ENCODE results near the gene PLEKHG1.
A peak's percentile ranks its signal among the peaks of the same experiment; 100 is the strongest.

Gene PLEKHG1

DNA sequence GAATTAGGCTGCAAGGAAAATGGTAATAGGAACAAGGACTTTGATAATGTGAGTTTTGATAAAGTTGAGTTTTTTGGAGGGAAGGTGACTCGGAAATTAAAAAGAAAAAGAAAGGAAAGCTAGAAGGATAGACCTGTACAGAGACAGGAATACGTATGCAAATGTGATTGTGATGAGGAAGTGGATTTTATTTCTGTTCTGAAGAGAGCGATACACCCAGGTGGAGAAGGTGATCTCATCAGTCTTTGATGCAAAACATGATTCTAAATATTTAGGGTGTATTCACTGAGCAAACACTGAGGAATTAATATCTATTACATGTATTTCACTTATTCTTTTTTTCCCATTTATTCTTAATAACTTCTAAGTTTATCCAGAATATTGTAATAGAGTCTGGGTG, 9.2 kb upstream of the PLEKHG1 start:
- DNase-seq: no peak

DNA sequence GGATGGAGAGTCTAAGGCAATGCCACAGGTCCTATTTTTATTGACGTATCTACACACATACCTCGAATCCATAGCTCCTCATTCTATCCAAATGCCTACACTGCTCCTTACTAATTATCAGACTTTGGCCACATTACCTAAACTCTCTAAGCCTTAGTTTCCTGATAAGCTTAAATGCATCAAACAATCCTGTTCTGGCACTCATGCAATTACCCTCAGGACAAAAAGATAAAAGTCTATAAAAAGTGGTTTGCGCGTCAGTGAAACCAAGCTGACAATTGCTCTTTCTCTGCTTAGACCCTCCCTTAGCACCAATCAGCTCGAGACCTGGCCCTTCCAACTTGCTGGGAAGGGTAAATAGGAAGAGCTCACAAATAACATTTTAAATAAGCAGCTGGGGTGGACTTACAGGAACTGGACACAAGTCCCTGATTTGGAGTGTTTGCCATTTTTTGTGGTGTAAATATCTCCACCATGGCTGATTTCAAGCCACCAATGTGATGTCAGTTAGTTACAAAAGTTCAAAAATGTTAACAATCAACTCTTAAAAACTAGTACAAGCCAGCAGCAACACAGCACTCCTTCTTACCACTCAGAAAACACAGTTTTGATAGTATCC, 7.2 kb upstream of the PLEKHG1 start:
- DNase-seq: no peak

DNA sequence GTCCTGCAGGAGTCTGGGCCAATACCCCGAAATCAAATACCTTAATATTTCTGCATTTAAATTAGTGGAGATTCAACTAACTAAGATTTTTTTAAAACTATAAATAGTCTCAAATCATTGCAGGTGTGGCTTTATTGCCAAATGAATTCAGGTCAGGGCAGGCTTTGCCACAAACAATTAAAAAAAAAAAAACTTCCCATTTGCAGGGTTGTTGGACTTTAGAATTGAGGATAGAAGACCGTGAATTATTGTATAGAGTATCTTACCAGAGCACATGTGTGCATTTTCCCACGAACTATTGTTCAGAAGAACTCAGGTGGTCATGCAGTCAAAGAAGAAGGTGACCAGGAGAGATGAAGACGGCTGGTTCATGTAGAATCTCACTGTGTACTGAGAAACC, 6.6 kb upstream of the PLEKHG1 start:
- no peak for DNase-seq

DNA sequence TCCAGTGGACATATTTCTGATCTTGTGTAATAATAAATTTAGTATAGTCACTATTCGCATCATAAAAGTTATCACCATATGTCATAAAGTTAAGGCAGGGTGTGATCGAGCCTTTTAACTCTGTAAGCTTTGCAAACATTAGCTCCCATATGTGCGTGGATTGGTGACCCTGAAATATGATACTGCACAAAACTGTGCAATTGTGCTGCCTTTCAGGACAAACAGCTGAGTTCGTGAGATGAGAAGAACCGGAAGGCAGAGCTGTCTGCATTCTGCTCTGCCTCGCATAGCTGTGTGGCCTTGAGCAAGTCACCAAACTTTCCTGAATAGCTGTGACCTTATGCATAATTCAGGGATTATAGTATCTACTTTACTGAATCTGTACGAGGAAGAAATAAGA, 3.2 kb upstream of the PLEKHG1 start:
- no peak for DNase-seq

DNA sequence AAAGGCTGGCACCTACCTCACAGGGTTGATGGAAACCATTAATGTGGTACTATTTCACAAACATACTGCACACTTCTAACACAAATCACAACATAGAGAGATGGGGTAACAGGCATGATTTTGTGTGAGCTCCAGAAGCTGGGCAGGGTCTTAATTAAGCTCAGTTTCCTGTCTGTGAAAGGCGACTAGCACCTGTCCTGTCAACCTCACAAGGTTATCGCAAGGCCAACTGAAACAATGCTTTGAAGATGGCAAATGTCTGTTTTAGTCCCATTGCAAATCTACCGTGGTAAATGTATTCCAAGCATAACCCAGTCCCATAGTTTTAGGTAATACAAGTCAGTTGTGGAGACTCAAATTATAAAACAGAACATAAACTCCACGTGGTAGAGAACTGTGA, 1.3 kb upstream of the PLEKHG1 start:
- no peak for DNase-seq

DNA sequence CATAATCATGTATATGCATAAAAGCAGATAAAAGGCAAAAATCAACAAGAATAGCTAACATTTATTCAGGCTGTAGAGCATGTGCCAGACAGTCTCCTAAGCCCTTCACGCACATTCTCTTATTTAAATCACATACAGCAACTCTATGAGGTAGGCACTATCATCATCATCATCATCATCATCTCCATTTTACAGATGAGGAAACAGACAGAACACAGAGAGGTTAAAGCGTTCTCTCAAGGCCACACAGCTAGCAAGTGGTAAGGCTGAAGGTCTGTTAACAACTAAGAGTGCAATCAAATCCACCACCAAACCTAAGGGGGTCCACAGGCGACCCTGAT, 857 bp upstream of the PLEKHG1 start:
- no peak for DNase-seq

DNA sequence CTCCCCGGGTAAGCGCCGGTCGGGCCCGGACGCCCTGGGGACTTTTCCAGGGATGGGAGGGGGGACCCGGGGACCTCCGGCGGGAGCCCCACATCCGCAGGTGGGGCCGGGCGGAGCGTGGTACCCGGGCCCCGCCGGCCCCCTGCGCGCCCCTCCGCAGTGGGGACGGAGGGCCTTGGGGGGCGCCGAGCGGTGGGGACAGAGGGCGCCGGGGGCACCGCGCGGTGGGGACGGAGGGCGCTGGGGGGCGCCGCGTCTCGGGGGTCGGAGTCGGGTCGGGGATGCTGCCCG, 270 bp downstream of the PLEKHG1 start:
- DNase-seq: no peak

DNA sequence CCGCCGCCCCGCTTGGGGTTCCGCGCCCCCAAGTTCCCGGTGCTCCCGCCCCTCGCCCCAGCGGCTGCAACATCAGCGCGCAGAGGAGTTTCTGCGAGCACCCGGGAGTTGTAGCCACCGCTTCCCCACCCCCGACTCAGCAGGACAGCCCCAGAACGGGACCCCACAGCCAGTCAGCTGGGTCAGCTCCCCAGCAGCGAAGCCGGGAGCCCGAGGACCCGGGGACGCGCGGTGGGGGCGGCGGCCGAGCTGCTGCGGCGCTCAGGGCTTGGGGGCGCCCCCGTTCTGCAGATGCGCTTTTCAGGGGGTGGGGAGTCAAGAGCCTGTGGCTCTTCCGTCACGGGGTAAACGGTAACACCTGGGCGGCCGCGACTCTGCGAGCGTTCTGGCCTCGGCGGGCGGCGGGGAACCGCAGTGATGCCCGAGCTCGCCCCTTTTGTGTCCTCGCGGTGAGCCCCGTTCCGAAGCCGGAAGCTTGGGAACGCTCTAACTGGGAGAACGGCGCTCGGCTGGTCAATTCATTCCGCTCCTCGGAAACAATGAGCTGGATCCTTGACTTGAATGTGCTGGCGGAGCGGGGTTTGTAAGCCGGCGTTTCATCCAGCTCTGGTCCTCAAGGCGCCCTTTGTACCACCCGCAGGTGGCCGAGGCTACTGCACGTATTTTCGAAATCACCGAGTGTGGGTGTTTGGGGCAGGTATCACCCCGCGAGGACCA, 774 bp downstream of the PLEKHG1 start:
- DNase-seq: peak; percentile 12 to 53

DNA sequence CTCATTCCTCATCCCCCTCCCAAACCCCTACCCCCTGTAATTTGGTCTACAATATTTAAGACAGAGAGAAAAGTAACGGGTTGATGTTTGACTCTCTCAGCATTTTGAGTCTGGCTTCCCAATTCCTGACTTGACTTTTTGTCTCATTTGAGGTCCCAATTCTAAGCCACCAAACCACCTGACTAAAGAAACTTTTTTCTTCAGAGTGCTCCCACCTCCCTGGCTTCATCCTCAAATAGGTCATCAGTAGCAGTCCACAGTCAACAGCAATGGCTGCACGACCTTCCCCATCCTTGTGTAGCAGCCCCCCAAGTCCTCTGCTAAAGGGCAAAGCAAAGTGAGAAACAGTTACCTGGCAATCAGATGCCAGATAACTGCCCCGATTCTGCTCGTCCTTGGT, 1.8 kb downstream of the PLEKHG1 start:
- DNase-seq: no peak

DNA sequence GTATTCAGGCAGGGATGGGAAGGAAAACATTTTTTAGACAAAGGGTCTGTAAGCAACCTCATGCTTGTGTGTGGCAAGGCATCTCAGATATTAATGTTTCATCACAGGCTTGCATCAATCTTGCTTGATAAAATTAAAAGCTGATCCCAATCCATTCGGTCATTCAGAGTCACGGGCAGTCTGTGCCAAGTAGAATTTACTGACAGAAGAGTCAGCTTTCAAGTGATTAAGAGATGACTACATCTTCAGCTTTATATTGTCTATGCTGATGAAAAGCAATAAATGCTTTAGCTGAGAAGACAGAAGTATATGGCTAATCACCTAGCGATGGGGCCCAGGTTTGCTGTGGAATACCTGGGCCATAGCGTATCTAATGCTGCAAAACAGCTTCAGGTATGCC, 3.5 kb downstream of the PLEKHG1 start:
- no peak for DNase-seq

DNA sequence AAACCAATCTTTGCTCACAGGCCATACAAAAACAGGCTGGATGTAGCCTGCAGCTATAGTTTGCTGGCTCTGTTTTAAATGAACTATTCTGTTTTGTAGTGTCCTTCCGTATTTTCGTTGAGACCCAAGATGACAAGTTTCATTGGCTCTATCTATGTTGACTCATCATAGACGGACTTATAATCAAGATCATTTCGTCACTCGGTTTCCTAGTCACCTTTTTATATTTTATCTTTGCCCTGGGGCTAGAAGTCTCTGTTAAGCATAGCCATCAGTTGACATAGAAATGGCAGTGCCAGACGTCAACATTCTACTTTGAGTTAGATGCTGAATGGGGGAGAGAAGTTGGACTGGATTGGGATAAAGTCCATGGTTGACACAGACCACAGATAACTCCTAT, 4.8 kb downstream of the PLEKHG1 start:
- DNase-seq: no peak

DNA sequence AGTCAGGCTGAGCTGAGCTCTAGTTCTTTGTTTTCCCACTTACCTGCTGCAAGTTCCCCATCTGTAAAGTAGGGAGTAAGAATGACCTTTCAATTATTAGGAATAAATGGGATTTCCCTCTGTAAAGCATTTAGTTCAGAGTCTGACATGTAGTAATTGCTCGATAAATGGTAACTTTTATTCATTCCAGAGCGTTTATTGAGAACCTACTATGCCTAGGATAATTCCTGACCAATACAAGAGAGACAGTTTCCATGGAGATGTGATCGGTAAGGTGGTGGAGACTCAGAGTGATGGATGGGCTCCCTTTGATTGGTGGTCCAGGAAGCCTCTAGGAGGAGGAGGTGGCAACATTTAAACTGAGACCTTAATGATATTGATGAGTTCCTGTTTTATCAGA, 5.6 kb downstream of the PLEKHG1 start:
- DNase-seq: no peak

DNA sequence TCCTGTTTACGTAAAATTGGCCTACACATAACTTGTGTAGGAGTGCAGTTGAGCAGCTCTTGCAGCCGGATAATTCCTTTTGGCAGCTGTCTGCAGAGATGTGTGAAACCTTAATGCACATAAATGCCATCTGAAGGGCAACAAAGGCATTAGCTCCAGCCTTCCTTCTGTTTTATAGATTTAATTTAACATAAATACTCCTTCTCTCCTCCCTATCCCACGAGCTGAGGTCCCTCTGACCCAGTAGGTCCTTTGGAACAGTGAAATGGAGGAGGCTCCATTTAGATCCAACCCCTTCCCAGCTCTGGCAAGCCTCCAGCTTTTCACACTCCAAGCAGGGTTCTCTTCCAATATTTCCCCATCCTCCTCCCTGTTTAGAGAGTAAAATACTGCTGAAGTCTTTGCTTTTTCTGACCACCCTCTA, 6.5 kb downstream of the PLEKHG1 start:
- no peak for DNase-seq

DNA sequence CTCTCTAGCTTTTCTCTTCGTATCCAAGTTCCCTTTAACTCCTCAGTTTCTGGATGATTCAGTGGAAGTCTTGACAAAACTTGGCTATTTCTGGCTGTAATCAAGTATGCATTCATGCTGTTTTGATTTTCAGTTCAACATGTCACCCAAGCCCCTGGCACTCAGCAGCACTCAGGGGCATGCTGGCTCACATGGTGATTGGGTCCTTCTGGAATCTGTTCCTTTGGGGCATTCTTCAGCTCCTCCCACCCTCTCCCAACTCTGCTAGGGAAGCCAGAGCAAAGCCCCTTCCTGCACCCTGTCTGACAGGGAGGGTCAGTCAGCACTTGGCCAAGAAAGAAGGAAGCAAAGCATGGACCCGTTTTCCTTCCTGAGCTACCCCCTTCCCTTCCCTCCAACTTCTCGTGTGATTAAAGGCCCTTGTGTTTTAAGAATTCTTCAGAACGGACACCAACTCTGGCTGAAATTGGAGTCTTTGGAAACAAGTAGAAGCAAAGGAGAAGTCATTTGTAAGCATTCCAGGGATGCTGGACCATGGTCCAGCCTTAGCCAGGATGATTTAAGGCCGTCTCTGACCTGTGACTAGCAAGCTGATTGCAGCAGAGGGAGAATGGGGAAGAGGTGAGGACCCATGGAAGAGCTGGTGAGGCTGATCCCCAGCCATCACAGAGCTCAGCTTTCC, 7.1 kb downstream of the PLEKHG1 start:
- DNase-seq: no peak

DNA sequence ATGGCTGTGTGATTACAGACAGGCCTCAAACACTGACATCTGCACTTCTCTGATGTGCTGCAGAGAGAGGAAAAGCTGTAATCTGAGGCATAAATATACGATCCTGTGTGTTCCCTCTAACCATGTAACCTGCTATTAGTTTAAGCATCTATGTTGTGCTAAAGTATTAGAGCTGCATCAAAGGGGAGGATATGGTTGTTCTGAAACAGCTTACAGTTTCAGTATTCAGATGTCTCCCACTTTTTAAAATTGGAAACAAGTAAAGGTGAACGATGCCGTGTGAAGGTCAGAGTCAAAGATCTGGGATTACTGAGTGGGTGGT, 7.6 kb downstream of the PLEKHG1 start:
- DNase-seq: no peak

DNA sequence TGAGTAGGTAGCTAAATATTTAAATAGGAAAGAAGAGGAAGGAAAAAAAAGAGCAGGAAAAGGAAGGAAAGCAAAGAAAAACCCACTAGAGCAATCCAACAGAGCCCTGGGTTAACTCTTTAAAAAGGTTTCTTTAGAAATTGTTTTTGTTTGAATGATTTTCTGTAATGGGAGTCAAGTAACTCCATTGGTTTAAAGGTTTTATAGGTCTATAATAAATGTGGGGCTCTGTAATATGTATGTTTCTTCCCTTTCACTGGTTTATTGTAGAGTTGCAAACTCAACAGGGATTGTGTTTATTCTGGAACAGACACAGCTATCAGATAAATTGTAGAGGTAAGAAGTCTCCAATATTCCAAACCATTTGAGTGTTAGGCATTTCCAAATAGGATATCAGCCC, 10.9 kb downstream of the PLEKHG1 start:
- no peak for DNase-seq

DNA sequence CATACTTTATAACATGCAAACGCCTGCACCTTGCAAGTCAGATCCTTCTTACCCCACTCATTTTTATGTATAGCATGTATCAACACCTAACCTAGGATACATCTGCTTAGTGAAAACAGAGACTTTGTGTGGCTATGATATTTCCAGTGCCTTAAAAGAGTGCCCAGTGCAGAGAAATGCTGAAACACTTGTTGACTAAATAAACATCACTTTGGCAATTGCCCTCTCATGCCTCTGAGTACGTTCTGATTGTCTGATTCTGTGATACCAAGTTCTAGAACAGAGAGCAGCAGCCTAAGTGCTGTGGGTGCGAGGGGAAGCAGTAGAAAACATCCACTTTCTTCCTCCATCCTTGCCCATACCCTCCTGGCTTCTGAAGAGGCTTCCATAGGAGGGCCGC, 13.6 kb downstream of the PLEKHG1 start:
- no peak for DNase-seq

DNA sequence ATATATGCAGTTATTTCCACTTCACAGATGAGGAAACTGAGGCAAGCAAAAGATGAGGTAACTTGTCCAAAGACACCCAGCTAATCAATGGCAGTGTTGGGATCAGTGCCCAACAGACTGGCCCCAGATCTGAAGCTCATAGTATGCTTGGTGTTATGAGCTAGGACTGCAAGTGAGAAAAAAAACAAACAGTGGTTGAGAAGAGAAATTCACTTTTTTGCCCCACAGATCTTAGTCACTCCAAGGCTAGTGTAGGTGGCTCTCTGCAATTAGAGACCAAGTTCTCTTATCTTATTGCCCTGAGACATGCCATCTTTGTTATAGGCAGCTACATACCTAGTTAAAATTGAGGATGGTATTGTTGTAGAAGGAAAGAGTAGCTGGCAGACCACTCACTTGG, 16.3 kb downstream of the PLEKHG1 start:
- DNase-seq: no peak

DNA sequence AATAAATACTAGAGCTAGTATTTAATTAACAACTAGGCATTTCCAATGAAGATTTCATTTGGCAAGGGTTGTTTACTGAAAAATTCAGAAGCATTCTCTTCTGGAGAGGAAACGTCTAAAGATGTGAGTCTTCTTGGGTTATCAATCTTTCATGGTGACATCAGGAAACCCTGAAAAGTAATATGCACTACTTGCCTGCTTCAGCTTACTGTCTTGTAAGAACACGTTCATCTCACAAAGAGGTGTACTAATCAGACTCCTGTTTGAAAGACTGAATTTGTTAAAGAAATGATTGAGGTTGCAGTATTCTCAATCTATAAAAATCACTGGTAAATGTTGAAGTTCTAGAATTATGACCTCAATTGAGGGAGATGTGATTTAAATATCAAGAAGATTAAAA, 16.9 kb downstream of the PLEKHG1 start:
- no peak for DNase-seq

DNA sequence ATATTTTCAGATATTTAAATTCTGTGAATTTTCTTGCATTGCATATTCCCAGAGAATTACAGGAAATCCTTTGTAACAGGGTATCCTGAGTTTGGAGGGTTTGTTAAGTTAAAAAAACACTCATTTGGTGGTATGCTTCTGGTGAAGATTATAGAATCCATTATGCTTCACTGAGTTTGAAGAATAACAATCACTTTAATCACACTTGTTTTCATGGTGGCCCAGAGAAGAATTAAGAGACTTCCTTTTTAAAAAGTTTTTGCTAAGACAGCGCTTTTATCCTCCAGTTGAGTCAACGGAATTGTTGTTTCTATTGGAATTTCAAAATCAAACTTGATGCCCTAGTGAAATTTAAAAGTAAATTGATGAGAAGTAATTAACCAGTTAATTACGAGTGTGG, 17.4 kb downstream of the PLEKHG1 start:
- DNase-seq: no peak

DNA sequence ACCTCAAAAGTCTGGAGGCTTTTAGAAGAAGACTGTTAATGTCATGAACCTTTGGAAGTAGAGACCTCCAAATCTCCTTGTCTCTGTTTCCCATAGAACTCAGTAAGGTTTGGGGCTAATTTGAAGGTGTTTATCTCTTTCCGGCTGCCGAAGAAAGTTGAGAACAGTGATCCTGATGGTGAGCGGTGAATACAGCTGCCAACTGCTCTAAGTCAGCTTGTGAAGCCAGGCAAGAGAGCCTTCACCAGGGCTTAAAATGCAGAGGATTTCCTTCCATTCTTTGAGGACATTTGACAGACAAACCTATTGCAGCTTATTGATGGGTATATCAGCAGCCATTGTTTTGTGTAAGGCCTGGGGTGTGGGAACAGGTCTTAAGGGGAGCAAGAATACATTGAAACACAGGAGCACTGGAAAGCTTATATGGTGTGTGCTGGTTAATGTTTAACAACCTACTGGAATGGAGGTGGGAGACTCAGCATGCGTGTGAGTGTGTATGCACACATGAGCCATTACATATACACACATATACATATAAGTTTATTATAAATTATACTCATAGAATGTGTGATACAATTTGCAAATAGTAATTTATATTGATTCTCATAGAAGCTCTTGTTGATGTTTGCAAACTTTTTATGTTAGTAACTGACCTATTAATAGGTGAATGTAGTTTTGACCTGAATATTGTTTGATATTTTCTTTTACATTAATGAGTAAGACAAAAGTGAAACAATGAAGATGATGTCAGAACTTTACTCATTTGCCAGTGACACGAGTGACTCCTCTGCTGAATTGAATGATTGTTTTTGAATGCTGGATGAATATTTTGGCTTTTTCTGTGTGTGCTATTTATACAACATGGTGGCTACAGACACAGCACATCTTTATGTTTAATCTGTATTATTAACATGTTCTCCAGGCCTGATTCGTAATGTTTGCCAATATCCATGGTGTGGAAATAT, 18.1 kb downstream of the PLEKHG1 start:
- no peak for DNase-seq

DNA sequence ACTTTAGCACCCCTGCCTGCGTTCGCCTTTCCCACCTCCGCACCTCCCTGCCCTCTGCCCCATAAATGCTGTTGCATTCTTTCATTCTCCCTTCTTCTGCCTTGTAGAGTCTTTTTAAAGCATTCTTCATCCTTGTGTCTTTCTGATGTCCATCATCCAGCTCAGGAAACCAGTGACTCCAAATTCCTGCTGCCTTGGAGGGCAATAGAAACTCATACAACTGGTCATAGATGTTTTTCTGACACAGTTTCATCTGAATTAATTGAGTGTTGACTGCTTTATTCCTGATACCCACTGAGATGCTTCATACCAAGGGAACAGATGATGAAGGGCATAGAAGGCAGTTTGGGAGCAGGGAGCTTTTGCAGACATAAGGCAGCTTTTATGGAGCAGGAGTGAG, 19.6 kb downstream of the PLEKHG1 start:
- no peak for DNase-seq

DNA sequence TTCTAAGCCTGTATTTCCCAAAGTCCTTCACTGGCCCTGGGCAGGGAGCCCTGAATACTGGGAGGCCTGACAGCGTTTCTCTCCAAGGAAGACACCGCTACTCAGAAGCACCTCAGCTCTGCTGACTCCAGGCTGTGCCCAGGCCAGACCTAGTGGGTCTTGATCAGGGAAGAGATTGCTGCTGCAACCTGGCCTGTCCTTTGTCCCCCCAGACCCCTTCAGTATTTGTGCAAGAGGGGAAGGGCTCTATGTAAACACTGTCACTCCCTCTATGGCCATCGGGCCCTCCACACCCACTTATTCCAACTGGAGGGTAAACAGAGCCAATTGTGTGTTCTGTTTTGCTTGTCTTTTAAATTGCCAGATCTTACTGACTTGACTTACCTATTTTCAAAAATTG, 20.6 kb downstream of the PLEKHG1 start:
- DNase-seq: no peak

DNA sequence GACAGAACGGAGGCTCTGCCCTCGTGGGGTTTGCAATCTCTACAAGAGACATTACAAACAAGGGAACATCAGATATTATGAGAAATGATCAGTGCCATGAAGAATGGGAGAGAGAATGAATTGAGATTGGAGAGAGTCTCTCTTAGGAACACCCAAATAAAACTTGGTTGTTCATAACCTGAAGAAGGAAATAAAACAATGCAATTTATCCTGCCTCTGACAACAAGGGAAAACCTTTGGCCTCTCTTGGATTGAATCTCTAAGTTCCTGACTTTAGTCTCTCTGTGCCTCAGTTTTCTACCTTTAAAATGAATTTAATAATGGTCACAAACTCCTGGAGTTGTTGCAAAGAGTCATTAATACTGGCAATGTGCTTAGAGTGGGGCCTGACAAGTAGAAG, 21.1 kb downstream of the PLEKHG1 start:
- DNase-seq: no peak
